GM19023 (cell line): Measurements from ENCODE around the gene YTHDC1.
"Not testable (repeated sequence)": the region's sequence is repeated elsewhere in the genome, so short reads cannot be mapped to it uniquely, and the experiment has no call there.

ENCODE experiments used
- ATAC-seq: cut with Tn5 transposase; IDR thresholded peaks from one replicate; pipeline ENCODE4 v1.9.1; 2021; ENCODE audit warnings: mild to moderate bottlenecking, moderate library complexity; ENCODE audit not compliant: unreplicated experiment

YTHDC1 gene

DNA sequence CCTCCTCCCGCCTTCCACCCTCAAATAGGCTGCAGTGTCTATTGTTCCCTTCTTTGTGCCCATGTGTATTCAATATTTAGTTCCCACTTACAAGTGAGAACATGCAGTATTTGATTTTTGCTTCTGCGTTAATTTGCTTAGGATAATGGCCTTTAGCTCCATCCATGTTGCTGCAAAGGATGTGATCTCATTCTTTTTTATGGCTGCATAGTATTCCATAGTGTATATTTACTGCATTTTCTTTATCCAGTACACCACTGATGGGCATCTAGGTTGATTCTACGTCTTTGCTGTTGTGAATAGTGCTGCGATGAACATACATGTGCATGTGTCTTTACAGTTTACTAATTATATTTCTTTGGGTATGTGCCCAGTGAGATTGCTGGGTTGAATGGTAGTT lies 52.8 kb downstream of the YTHDC1 start:
- ATAC-seq = no peak

DNA sequence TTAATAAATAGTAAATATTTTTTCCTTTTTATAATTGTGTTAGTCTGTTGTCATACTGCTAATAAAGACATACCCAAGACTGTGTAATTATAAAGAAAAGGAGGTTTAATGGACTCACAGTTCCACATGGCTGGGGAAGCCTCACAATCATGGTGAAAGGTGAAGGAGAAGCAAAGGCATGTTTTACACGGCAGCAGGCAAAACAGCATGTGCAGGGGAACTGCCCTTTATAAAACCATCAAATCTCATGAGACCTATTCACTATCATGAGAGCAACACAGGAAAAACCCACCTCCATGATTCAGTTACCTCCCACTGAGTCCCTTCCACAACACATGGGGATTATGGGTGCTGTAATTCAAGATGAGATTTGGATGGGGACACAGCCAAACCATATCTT lies 58.6 kb downstream of the YTHDC1 start:
- no peak for ATAC-seq

DNA sequence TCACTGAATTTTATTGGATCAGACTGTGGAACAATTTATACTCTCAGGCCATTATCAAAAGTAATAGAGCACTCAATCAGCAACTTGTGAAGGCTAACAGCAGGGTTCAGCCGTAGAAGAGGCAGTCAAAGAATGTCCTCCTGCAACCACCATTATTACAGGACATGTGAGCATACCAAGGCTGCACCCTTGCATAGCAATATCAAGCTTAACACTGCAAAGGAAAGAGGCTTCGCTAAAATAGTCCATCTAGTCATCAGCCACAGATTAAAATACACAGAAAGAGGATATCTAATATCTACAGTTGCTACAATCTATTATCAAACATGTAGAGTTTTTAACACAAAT lies 61.5 kb downstream of the YTHDC1 start:
- no peak for ATAC-seq

DNA sequence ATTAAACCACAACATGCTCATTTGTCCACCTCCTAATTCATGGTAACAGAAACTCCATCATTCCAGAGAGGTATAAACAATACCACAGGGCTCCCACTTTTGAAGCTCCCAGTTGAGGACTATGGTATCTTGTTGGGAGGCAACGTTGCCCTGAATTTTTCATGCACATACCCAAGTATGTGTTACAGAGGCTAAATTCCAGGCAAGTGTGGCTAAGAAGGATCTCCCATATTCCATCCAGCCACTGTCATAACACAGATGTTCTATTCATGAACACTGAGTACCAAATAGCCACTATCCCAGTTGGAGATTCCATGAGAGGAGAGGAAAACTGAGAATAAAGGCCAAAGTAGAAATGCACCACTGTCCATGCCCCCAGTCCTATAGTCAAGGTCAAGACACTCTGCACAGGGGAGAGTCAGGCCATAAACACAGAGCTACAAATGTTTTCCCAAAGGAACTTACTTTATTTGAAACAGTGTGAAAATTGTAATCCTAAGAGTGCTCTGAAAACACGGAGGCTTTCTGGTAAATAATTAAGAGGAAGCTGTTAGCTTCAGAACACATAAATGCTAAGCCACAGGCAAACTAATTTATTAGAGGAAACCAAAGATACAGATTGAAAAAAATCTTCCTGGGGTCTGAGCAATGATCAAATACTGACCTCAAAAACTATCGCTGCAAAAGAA lies 62.0 kb downstream of the YTHDC1 start:
- no peak for ATAC-seq

DNA sequence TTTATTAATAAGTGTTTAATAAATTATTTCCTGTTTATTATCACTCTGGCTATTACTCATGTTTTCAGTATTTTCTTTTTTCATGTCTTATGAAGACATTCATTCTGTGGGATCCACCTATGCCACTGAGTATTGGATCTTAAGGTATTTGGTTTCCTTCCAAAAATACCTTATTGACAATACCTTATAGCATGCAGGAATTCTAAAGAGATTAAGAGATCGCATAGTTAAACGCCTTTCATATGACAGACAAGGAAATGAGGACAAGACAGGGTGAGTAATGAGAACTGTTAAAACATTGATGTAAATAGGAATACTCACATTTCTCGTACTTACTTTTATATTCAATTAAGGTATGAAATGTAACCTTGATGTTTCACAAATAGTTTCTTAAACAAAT lies 66.2 kb downstream of the YTHDC1 start:
- no peak for ATAC-seq

DNA sequence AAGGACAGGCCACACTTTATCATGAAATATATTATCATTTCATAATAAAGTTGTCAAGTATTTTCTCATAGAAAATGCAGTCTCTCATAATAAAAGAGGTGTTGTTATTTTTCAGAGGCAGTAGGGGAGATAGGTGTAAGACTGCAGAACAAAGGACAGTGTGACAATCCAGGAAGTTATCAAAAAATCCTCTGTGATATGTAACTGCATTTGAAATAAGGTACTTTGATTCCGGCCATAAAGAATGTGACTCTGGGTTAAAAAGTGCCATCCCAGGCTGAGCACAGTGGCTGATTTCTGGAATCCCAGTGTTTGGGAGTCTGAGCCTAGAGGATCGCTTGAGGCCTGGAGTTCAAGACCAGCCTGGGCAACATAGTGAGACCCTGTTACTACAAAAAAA lies 66.8 kb downstream of the YTHDC1 start:
- no peak for ATAC-seq

DNA sequence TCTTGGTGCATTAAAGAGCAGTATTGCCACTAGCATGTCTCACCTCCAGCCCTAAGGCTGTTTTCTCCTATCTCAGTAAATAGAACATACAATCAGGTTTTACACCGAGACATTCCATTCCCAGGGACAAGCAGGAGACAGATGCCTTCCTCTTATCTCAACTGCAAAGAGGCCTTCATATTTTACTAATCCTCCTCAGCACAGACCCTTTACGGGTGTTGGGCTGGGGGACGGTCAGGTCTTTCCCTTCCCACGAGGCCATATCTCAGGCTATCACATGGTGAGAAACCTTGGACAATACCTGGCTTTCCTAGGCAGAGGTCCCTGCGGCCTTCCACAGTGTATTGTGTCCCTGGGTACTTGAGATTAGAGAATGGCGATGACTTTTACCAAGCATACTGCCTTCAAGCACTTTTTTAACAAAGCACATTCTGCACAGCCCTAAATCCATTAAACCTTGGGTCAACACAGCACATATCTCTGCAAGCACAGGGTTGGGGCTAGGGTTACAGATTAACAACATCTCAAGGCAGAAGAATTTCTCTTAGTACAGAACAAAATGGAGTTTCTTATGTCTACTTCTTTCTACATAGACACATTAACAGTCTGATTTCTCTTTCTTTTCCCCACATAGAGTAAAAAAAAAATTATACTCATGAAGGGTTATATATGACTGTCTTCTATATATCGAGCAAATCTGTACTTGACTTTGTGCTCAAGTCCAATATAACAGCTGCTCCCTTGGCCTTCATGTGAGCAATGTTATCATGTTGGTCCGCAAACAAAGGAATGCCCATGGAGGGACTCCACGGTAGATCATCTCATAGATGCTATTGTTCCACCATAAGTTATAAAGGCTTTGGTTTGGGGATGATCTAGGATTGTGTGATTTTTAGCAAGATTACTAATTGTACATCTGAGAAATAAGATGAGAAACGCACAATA lies 67.8 kb downstream of the YTHDC1 start:
- ATAC-seq = not testable (repeated sequence)

DNA sequence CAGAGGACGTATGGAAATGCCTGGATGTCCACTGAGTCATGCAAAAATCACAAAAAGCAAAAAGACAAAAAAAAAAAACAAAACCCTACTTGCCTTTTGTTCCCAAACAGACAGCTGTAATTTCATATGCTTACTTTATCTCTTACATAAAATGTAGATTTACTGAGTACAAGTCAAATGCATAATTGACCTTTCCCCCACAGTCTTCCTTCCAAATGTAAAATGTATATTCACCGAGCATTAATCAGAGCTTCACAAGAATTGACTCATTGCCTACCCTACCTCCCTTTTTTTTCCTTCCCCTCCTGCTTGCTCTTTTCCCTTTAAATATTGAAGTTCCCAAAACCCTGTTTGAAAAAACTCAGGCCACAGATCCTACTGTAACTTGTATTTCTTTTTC lies 71.9 kb downstream of the YTHDC1 start:
- ATAC-seq = no peak

DNA sequence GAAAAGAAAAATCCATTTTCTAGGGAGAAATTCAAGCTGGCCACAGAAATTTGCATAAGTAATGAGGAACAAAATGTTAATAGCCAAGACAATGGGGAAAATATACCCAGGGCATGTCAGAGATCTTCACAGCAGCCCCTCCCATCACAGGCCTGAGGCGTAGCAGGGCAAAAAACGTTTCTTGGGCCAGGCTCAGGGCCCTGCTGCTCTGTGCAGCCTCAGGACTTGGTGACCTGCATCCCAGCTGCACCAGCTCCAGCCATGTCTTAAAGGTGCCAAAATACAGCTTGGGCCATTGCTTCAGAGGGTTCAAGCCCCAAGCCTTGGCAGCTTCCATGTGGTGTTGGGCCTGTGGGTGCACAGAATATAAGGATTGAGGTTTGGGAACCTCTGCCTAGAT lies 72.3 kb downstream of the YTHDC1 start:
- no peak for ATAC-seq

DNA sequence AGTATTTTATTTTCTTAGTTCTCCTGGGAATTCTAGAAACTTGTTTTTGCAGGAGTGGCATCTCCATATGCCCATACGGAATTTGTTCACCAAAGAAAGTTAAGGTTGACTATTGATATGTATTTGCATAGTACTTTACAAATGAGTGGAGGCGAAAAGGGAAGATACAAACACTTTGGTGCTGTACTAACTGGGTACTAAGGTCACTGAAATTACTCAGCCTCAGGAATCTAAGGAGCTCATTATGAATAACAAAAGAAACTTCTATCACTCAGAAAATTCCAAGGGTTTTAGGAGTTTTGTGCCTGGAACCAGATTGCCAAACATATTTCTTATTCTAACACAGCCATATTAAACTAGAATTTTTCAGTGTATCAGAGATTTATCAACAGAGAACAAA lies 77.0 kb downstream of the YTHDC1 start:
- peak; percentile 34 for ATAC-seq

DNA sequence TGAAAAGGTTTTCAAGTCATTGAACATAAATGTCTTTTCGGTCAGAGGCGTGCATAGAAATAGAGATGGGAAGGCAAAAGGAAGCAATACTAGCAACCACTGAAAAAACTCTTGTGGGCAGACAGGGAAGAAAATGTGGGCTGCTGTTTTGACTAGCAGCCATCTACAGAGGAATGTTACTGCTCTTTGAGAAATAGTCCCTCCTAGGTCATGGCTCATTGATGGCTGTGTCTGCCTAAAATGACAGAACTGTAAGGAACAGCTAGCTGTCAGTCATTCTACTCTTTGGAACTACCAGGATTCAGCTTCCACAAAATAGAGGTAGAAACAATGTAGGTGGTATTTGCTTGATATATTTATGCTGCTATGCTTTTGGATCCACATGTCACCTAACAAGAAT lies 77.5 kb downstream of the YTHDC1 start:
- peak; percentile 50 for ATAC-seq

DNA sequence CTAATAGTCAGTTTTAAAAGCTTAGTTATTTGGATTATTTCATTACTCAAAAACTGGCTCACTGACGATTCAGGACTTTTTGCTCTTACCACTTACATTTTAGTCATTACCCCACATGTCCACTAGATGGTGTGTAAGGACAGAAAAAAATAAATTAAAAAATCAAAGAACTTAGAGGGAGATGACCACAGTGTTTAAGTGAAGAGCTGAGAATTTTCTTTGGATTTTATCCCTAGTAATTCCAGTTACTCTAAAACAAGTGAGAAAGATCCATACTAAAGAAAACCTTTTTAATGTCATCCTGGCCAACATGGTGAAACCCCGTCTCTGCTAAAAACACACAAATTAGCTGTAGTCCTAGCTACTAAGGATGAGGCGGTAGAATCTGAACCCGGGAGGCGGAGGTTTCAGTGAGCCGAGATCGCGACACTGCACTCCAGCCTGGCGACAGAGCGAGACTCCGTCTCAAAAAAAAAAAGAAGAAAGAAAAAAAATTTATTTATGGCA lies 78.0 kb downstream of the YTHDC1 start:
- ATAC-seq = peak; percentile 56

DNA sequence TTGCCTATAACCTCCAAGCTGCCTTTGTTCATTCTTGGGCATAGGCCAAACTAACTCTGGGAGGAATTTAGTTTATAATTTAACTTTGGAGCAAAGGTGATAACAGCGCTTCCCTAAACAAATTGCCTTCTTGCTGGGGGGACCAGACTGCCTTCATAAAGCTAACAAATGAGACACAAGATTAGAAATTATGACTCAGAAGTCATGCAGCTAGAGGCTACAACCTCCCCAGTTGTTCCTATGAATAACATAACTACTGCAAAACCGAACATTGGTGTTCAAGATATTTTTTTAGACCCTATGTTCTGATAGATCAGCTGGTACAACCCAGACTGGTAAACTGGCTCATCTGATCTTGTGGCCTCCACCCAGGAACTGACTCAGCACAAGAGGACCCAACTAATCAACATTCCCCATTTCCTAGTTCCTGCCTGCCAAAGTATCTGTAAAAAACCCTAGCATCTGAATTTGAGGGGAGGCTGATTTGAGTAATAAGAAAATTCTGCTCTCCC lies 82.4 kb downstream of the YTHDC1 start:
- no peak for ATAC-seq

DNA sequence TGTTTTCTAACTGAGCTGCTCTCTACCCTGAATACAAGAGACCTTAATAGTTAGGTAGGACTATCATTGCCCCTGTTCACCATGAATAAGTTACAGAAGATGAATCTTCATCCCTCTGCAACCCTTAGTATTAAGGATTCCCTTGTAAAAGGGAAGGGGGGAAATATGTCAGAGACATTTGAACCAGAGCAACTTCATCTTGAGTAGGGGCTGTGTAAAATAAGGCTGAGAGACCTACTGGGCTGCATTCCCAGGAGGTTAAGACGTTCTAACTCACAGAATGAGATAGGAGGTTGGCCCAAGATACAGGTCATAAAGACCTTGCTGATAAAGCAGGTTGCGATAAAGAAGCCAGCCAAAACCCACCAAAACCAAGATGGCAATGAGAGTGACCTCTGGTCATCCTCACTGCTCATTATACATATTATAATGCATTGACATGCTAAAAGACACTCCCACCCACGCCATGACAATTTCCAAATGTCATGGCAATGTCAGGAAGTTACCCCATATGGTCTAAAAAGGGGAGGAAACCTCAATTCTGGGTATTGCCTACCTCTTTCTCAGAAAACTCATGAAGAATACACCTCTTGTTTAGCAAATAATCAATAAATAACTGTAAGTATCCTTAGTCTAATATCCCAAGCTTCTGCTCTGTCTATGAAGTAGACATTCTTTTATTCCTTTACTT lies 84.9 kb downstream of the YTHDC1 start:
- no peak for ATAC-seq
